ENCODE data around the gene SPPL2C. TPM values are rescaled to one million over a fixed set of nuclear protein-coding genes. Genes with fewer than 3 reads are reported as not detected.

The SPPL2C gene
- total RNA-seq, 1 experiment from 2014 or later, result not detected

- no peak for DNase-seq
- Mint-ChIP-seq H3K4me1 (ENCODE audit: low read depth, unreplicated experiment) (peaks cover under 1% of the 10 kb centered on the region), H3K27me3 (ENCODE audit: insufficient read depth, unreplicated experiment) (peaks cover 28% of the 10 kb centered on the region), H3K4me3 (ENCODE audit: unreplicated experiment) (no peak overlapping the region), H3K9me3 (ENCODE audit: unreplicated experiment) (no peaks in the 10 kb centered on the region), H3K27ac (ENCODE audit: unreplicated experiment) (no peak overlapping the region), H3K36me3 (ENCODE audit: insufficient read depth, unreplicated experiment) (no peaks in the 10 kb centered on the region)
- Histone ChIP-seq H3K9me3 (no peaks in the 10 kb centered on the region), H3K36me3 (ENCODE audit: control insufficient read depth, insufficient read depth, low read length) (no peaks in the 10 kb centered on the region), H3K27me3 (replicated peaks; ENCODE audit: control insufficient read depth, insufficient read depth, low read length) (no peaks in the 10 kb centered on the region), H3K4me3 (ENCODE audit: low read depth, low read length) (no peak overlapping the region), H3K4me1 (no peaks in the 10 kb centered on the region)
- no TSS peak for BruUV-seq (replicated peaks)
- ChIA-PET POLR2A (no interaction called here), CTCF (interaction anchor here (1.5 to 1.6 kb wide), 3 partner anchors 18 to 194 kb away, joined by 4 to 10 read pairs (median 6); no protein-coding TSS in a partner anchor)
- intact Hi-C loops (cut with micrococcal nuclease; ENCODE audit: unreplicated experiment), result no loop called here
- no peak for TF ChIP-seq CTCF (IDR thresholded peaks at IDR 0.05; ENCODE audit: insufficient read depth in 1 of 2, low read depth in 1 of 2, low read length in 1 of 2, severe bottlenecking in 1 of 2, unreplicated experiment in 1 of 2)
These were observed 10.8 kb upstream of the SPPL2C start for GRCh38 chr17:45833920-45834319.

- Mint-ChIP-seq H3K36me3 (ENCODE audit: insufficient read depth, unreplicated experiment) (peaks cover 2% of the 10 kb centered on the region), H3K4me1 (ENCODE audit: low read depth, unreplicated experiment) (no peaks in the 10 kb centered on the region), H3K9me3 (ENCODE audit: unreplicated experiment) (no peaks in the 10 kb centered on the region), H3K4me3 (ENCODE audit: unreplicated experiment) (no peak overlapping the region), H3K27ac (ENCODE audit: unreplicated experiment) (no peak overlapping the region), H3K27me3 (ENCODE audit: insufficient read depth, unreplicated experiment) (peaks cover 25% of the 10 kb centered on the region)
- ChIA-PET POLR2A (no interaction called here), CTCF (interaction anchor here (1.5 to 1.6 kb wide), 3 partner anchors 17 to 194 kb away, joined by 4 to 10 read pairs (median 6); no protein-coding TSS in a partner anchor)
- no peaks in the 10 kb centered on the region for H3K36me3 ChIP-seq (ENCODE audit: control insufficient read depth, insufficient read depth, low read length)
- no peak overlapping the region for H3K4me3 ChIP-seq (ENCODE audit: low read depth, low read length)
- no peaks in the 10 kb centered on the region for H3K4me1 ChIP-seq
- no peak for DNase-seq
- H3K27me3 ChIP-seq (replicated peaks; ENCODE audit: control insufficient read depth, insufficient read depth, low read length), result no peaks in the 10 kb centered on the region
- intact Hi-C loops (cut with micrococcal nuclease; ENCODE audit: unreplicated experiment), result no loop called here
- TF ChIP-seq CTCF (IDR thresholded peaks at IDR 0.05; ENCODE audit: insufficient read depth in 1 of 2, low read depth in 1 of 2, low read length in 1 of 2, severe bottlenecking in 1 of 2, unreplicated experiment in 1 of 2), result no peak
- no TSS peak for BruUV-seq (replicated peaks)
- H3K9me3 ChIP-seq, result no peaks in the 10 kb centered on the region
These were observed 9.9 kb upstream of the SPPL2C start for GRCh38 chr17:45834471-45835396.

- POLR2A ChIA-PET, result no interaction called here
- H3K4me3 ChIP-seq (ENCODE audit: low read depth, low read length), result no peak overlapping the region
- H3K27ac Mint-ChIP-seq (ENCODE audit: unreplicated experiment), result no peak overlapping the region
- H3K27me3 Mint-ChIP-seq (ENCODE audit: insufficient read depth, unreplicated experiment), result peaks cover 25% of the 10 kb centered on the region
- H3K36me3 ChIP-seq (ENCODE audit: control insufficient read depth, insufficient read depth, low read length), result no peaks in the 10 kb centered on the region
- no peaks in the 10 kb centered on the region for H3K4me1 Mint-ChIP-seq (ENCODE audit: low read depth, unreplicated experiment)
- no peaks in the 10 kb centered on the region for H3K9me3 ChIP-seq
- no peaks in the 10 kb centered on the region for H3K27me3 ChIP-seq (replicated peaks; ENCODE audit: control insufficient read depth, insufficient read depth, low read length)
- intact Hi-C loops (cut with micrococcal nuclease; ENCODE audit: unreplicated experiment), result no loop called here
- H3K36me3 Mint-ChIP-seq (ENCODE audit: insufficient read depth, unreplicated experiment), result peaks cover 4% of the 10 kb centered on the region
- no peak for TF ChIP-seq CTCF (IDR thresholded peaks at IDR 0.05; ENCODE audit: insufficient read depth in 1 of 2, low read depth in 1 of 2, low read length in 1 of 2, severe bottlenecking in 1 of 2, unreplicated experiment in 1 of 2)
- no TSS peak for BruUV-seq (replicated peaks)
- no peak overlapping the region for H3K4me3 Mint-ChIP-seq (ENCODE audit: unreplicated experiment)
- CTCF ChIA-PET, result interaction anchor here (1.1 to 1.6 kb wide), 3 partner anchors 17 to 195 kb away, joined by 4 to 6 read pairs (median 4); no protein-coding TSS in a partner anchor
- H3K4me1 ChIP-seq, result no peaks in the 10 kb centered on the region
- no peaks in the 10 kb centered on the region for H3K9me3 Mint-ChIP-seq (ENCODE audit: unreplicated experiment)
- no peak for DNase-seq
These were observed 9.2 kb upstream of the SPPL2C start for GRCh38 chr17:45835481-45835880.

Measured in Caco-2 (cell line).